Esophagus mucosa (tissue), 1 donor: ENCODE data around the gene FOCAD. TPM values are rescaled to one million over a fixed set of nuclear protein-coding genes. Genes with fewer than 3 reads are reported as not detected.

Experiments
- ATAC-seq: fragments of 200-7000 bp; cut with Tn5 transposase; one replicate; pipeline ENCODE4 v1.9.1; 2020
- total RNA-seq: library from RNA; stranded (reverse); gene quantifications from one replicate; pipeline ENCODE4 v1.2.4, GENCODE V29; 2023
- donor health status: DM: yes; HTN: yes; CAD: no.

The FOCAD gene
- total RNA-seq, 1 donor from 2014 or later: 17.1 TPM

GRCh38 chr9:20791682-20792081 lies 107.6 kb downstream of the FOCAD start:
- ATAC-seq: no peak

- no peak for ATAC-seq
These were observed 120.6 kb downstream of the FOCAD start for GRCh38 chr9:20804489-20805250.

- ATAC-seq: no peak
These were observed 121.7 kb downstream of the FOCAD start for GRCh38 chr9:20805766-20806165.

- no peak for ATAC-seq
These were observed 123.9 kb downstream of the FOCAD start for GRCh38 chr9:20808002-20808401.

- ATAC-seq: no peak
These were observed 127.8 kb downstream of the FOCAD start for GRCh38 chr9:20811872-20812271.

- ATAC-seq: no peak
These were observed 132.1 kb downstream of the FOCAD start for GRCh38 chr9:20815923-20816703.

- no peak for ATAC-seq
These were observed 139.0 kb downstream of the FOCAD start for GRCh38 chr9:20823051-20823450.

GRCh38 chr9:20831028-20831427 lies 147.0 kb downstream of the FOCAD start:
- no peak for ATAC-seq

- no peak for ATAC-seq
These were observed 148.7 kb downstream of the FOCAD start for GRCh38 chr9:20832775-20833174.

- no peak for ATAC-seq
These were observed 151.6 kb downstream of the FOCAD start for GRCh38 chr9:20835377-20836286.

- ATAC-seq: no peak
These were observed 153.1 kb downstream of the FOCAD start for GRCh38 chr9:20837166-20837565.

- no peak for ATAC-seq
These were observed 154.2 kb downstream of the FOCAD start for GRCh38 chr9:20838218-20838617.

- no peak for ATAC-seq
These were observed 160.9 kb downstream of the FOCAD start for GRCh38 chr9:20844916-20845315.

GRCh38 chr9:20848490-20848889 lies 164.4 kb downstream of the FOCAD start:
- ATAC-seq: no peak

- no peak for ATAC-seq
These were observed 169.8 kb downstream of the FOCAD start for GRCh38 chr9:20853866-20854265.

- no peak for ATAC-seq
These were observed 170.4 kb downstream of the FOCAD start for GRCh38 chr9:20854444-20854843.

GRCh38 chr9:20863945-20864344 lies 179.9 kb downstream of the FOCAD start:
- ATAC-seq: no peak

GRCh38 chr9:20865347-20865746 lies 181.3 kb downstream of the FOCAD start:
- ATAC-seq: no peak

GRCh38 chr9:20870115-20870514 lies 186.1 kb downstream of the FOCAD start:
- ATAC-seq: no peak

GRCh38 chr9:20872340-20872977 lies 188.4 kb downstream of the FOCAD start:
- ATAC-seq: no peak

GRCh38 chr9:20873240-20873865 lies 189.3 kb downstream of the FOCAD start:
- ATAC-seq: no peak

GRCh38 chr9:20880271-20880670 lies 196.2 kb downstream of the FOCAD start:
- ATAC-seq: no peak
